Neural progenitor cell (in vitro differentiated cells): ENCODE results near the gene FAM168B. TPM values are rescaled to one million over a fixed set of nuclear protein-coding genes. Genes with fewer than 3 reads are reported as not detected.
"Not testable (repeated sequence)": the region's sequence is repeated elsewhere in the genome, so short reads cannot be mapped to it uniquely, and the experiment has no call there.

Experiments used
- DNase-seq: peaks from one replicate; pipeline ENCODE4 v3.0.0-alpha.2; 2016; ENCODE audit warnings: low spot score
- H2AFZ ChIP-seq: fragments of 200-600 bp; sonication (generic); replicated peaks from 2 replicates; pipeline ENCODE4 v1.6.1; 2016; ENCODE audit warnings: antibody characterized with exemption
- H3F3A ChIP-seq: fragments of 200-600 bp; sonication (generic); 2 replicates; pipeline ENCODE4 v1.6.1; 2016; ENCODE audit warnings: antibody characterized with exemption, low read depth
- H3K27ac ChIP-seq: fragments of 200-600 bp; sonication (generic); 2 replicates; pipeline ENCODE4 v1.5.1; 2016; ENCODE audit warnings: mild to moderate bottlenecking
- H3K27me3 ChIP-seq: fragments of 200-600 bp; sonication (generic); 2 replicates; pipeline ENCODE4 v1.6.1; 2016; ENCODE audit warnings: mild to moderate bottlenecking, moderate library complexity
- H3K36me3 ChIP-seq: fragments of 200-600 bp; sonication (generic); 2 replicates; pipeline ENCODE4 v1.5.1; 2016
- H3K4me1 ChIP-seq: fragments of 200-600 bp; sonication (generic); 2 replicates; pipeline ENCODE4 v1.6.1; 2016; ENCODE audit warnings: mixed run types
- H3K4me2 ChIP-seq: fragments of 200-600 bp; sonication (generic); 2 replicates; pipeline ENCODE4 v1.6.1; 2016
- H3K4me3 ChIP-seq: fragments of 200-600 bp; sonication (generic); 2 replicates; pipeline ENCODE4 v1.5.1; 2016
- H3K79me2 ChIP-seq: fragments of 200-600 bp; sonication (generic); 2 replicates; pipeline ENCODE4 v1.6.1; 2016; ENCODE audit warnings: low read depth
- H3K9ac ChIP-seq: fragments of 200-600 bp; sonication (generic); 2 replicates; pipeline ENCODE4 v1.6.1; 2016
- H3K9me3 ChIP-seq: fragments of 200-600 bp; sonication (generic); 2 replicates; pipeline ENCODE4 v1.5.1; 2016; ENCODE audit warnings: low read depth
- H4K20me1 ChIP-seq: fragments of 200-600 bp; sonication (generic); 2 replicates; pipeline ENCODE4 v1.6.1; 2016; ENCODE audit warnings: low read depth
- H3K27ac Mint-ChIP-seq: 3 replicates; pipeline ENCODE4 v1.8.0; 2021; ENCODE audit warnings: mixed read lengths
- H3K27me3 Mint-ChIP-seq: 2 replicates; pipeline ENCODE4 v1.8.0; 2022; ENCODE audit warnings: low read depth, mild to moderate bottlenecking, inconsistent platforms, moderate library complexity, mixed read lengths; ENCODE audit not compliant: insufficient read depth
- H3K36me3 Mint-ChIP-seq: 3 replicates; pipeline ENCODE4 v1.8.0; 2021; ENCODE audit warnings: mixed read lengths
- H3K4me1 Mint-ChIP-seq: 3 replicates; pipeline ENCODE4 v1.8.0; 2021; ENCODE audit warnings: mixed read lengths
- H3K4me3 Mint-ChIP-seq: 3 replicates; pipeline ENCODE4 v1.8.0; 2021; ENCODE audit warnings: mild to moderate bottlenecking, moderate library complexity, mixed read lengths
- H3K9me3 Mint-ChIP-seq: 3 replicates; pipeline ENCODE4 v1.8.0; 2020; ENCODE audit warnings: mixed read lengths
- EZH2 ChIP-seq: fragments of 200-600 bp; sonication (generic); IDR thresholded peaks from 2 replicates; pipeline ENCODE4 v1.6.1; 2017; ENCODE audit warnings: antibody characterized with exemption, mild to moderate bottlenecking, moderate library complexity
- EZH2phosphoT487 ChIP-seq: fragments of 200-600 bp; sonication (generic); IDR thresholded peaks from 2 replicates; pipeline ENCODE4 v1.6.1; 2017; ENCODE audit warnings: antibody characterized with exemption
- total RNA-seq: library from RNA; depleted of rRNA; stranded (reverse); fragments of >200 nt; gene quantifications from 2 replicates; pipeline ENCODE4 v1.2.3, GENCODE V29; 2015; ENCODE audit warnings: low replicate concordance
- TF ChIP-seq, protein P1 (sequence below): fragments of 200-600 bp; sonication (generic); IDR thresholded peaks from 2 replicates; pipeline ENCODE4 v1.5.1; 2017; ENCODE audit warnings: antibody characterized with exemption, mild to moderate bottlenecking

FAM168B gene
- total RNA-seq, 1 donor from 2014 or later: 63.0 TPM

GRCh38 chr2:131092458-131093005, 728 bp downstream of the FAM168B start:
- H3K36me3 Mint-ChIP-seq: peaks cover 20% of the 10 kb centered on the region
- peaks cover 2% of the 10 kb centered on the region for H3K27me3 Mint-ChIP-seq

DNA sequence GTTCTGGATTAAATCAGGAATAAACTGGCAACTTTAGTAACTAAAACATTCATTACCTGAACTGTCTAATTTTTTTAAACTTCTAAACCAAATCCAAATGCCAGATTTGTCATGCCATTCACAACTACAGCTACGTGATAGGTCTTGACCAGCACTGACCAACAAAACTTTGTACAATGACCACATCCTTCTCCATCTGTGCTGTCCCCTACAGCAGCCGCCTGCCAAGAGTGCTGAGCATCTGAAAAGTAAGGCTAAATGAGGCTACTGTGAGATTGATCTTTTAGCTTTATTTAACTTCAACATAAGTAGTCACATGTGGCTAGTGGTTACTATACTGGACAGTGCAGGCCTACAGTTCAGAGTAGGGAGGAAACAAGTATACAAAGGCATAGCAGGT, 7.6 kb downstream of the FAM168B start:
- Histone ChIP-seq H3K36me3 (peaks cover 20% of the 10 kb centered on the region), H3K9me3 (no peaks in the 10 kb centered on the region), H3K4me1 (peaks cover 8% of the 10 kb centered on the region), H3K79me2 (peaks cover 99% of the 10 kb centered on the region), H2AFZ (no peak overlapping the region), H4K20me1 (peaks cover 91% of the 10 kb centered on the region), H3K4me3 (no peak overlapping the region), H3K9ac (no peak overlapping the region), H3K27ac (no peak overlapping the region), H3F3A (no peaks in the 10 kb centered on the region), H3K4me2 (no peak overlapping the region), H3K27me3 (no peaks in the 10 kb centered on the region)
- H3K4me1 Mint-ChIP-seq: no peaks in the 10 kb centered on the region
- TF ChIP-seq, protein P1, sequence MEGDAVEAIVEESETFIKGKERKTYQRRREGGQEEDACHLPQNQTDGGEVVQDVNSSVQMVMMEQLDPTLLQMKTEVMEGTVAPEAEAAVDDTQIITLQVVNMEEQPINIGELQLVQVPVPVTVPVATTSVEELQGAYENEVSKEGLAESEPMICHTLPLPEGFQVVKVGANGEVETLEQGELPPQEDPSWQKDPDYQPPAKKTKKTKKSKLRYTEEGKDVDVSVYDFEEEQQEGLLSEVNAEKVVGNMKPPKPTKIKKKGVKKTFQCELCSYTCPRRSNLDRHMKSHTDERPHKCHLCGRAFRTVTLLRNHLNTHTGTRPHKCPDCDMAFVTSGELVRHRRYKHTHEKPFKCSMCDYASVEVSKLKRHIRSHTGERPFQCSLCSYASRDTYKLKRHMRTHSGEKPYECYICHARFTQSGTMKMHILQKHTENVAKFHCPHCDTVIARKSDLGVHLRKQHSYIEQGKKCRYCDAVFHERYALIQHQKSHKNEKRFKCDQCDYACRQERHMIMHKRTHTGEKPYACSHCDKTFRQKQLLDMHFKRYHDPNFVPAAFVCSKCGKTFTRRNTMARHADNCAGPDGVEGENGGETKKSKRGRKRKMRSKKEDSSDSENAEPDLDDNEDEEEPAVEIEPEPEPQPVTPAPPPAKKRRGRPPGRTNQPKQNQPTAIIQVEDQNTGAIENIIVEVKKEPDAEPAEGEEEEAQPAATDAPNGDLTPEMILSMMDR: no peak
- no peak overlapping the region for H3K4me3 Mint-ChIP-seq
- peaks cover 48% of the 10 kb centered on the region for H3K36me3 Mint-ChIP-seq
- no peak overlapping the region for H3K27ac Mint-ChIP-seq
- H3K9me3 Mint-ChIP-seq: no peaks in the 10 kb centered on the region
- no peaks in the 10 kb centered on the region for H3K27me3 Mint-ChIP-seq
- no peak for DNase-seq

More at GRCh38 chr2:131092458-131093005, 728 bp downstream of the FAM168B start:
- H3K79me2 ChIP-seq: peaks cover 53% of the 10 kb centered on the region
- peaks cover 6% of the 10 kb centered on the region for H3K36me3 ChIP-seq
- H3K9ac ChIP-seq: peak overlapping the region; percentile 48
- peak overlapping the region; percentile 88 for H3K4me3 Mint-ChIP-seq
- no peak for DNase-seq
- no peaks in the 10 kb centered on the region for H3K9me3 Mint-ChIP-seq
- peaks cover 48% of the 10 kb centered on the region for H4K20me1 ChIP-seq
- peaks cover 13% of the 10 kb centered on the region for H3F3A ChIP-seq
- peaks cover 8% of the 10 kb centered on the region for H3K4me1 Mint-ChIP-seq
- no peaks in the 10 kb centered on the region for H3K9me3 ChIP-seq
- TF ChIP-seq, protein P1: no peak
- no peak for TF ChIP-seq EZH2
- TF ChIP-seq EZH2phosphoT487: no peak
- peak overlapping the region; percentile 94 for H2AFZ ChIP-seq
- no peaks in the 10 kb centered on the region for H3K27me3 ChIP-seq
- H3K27ac ChIP-seq: peak overlapping the region; percentile 97
- H3K4me3 ChIP-seq: peak overlapping the region; percentile 67
- H3K4me2 ChIP-seq: peak overlapping the region; percentile 95
- H3K27ac Mint-ChIP-seq: peak overlapping the region; percentile 72
- peaks cover 3% of the 10 kb centered on the region for H3K4me1 ChIP-seq

- Histone ChIP-seq H4K20me1 (peaks cover 85% of the 10 kb centered on the region), H3K4me3 (no peak overlapping the region), H3F3A (no peaks in the 10 kb centered on the region), H3K9ac (no peak overlapping the region), H3K27ac (no peak overlapping the region), H3K4me2 (no peak overlapping the region), H3K9me3 (no peaks in the 10 kb centered on the region), H3K79me2 (peaks cover 99% of the 10 kb centered on the region), H3K27me3 (no peaks in the 10 kb centered on the region), H2AFZ (no peak overlapping the region), H3K36me3 (peaks cover 14% of the 10 kb centered on the region), H3K4me1 (peaks cover 8% of the 10 kb centered on the region)
- peaks cover 48% of the 10 kb centered on the region for H3K36me3 Mint-ChIP-seq
- H3K27me3 Mint-ChIP-seq: no peaks in the 10 kb centered on the region
- H3K4me3 Mint-ChIP-seq: no peak overlapping the region
- TF ChIP-seq EZH2phosphoT487 (no peak), EZH2 (no peak)
- TF ChIP-seq, protein P1: no peak
- DNase-seq: no peak
- H3K9me3 Mint-ChIP-seq: no peaks in the 10 kb centered on the region
- no peaks in the 10 kb centered on the region for H3K4me1 Mint-ChIP-seq
- no peak overlapping the region for H3K27ac Mint-ChIP-seq
These were observed 12.1 kb downstream of the FAM168B start for GRCh38 chr2:131081190-131081589.

DNA sequence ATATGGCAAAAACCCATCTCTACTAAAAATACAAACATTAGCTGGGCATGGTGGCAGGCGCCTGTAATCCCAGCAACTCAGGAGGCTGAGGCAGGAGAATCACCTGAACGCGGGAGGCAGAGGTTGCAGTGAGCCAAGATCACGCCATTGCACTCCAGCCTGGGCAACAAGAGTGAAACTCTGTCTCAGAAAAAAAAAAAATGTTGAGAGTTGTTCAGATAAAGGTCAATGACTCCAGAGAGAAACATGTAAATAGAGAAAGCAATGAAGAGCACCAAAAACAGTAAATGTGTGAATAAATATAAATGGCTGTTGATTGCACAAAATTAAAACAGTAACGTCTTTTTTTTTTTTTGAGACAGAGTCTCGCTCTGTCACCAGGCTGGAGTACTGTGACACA, 13.3 kb downstream of the FAM168B start:
- not testable (repeated sequence) for H3K9ac ChIP-seq, H3K27ac ChIP-seq, H3K9me3 ChIP-seq, H2AFZ ChIP-seq, H3K4me1 Mint-ChIP-seq, H3K4me3 ChIP-seq, H3K4me3 Mint-ChIP-seq, H3K4me1 ChIP-seq, H3F3A ChIP-seq, H3K27ac Mint-ChIP-seq, DNase-seq, H3K9me3 Mint-ChIP-seq, H3K4me2 ChIP-seq, H3K27me3 ChIP-seq, H3K27me3 Mint-ChIP-seq
- Histone ChIP-seq H4K20me1 (peaks cover 84% of the 10 kb centered on the region), H3K36me3 (peaks cover 10% of the 10 kb centered on the region), H3K79me2 (peaks cover 99% of the 10 kb centered on the region)
- H3K36me3 Mint-ChIP-seq: peaks cover 45% of the 10 kb centered on the region
